GM18508 (cell line): Measurements from ENCODE around the gene UMAD1.

Experiments
- ATAC-seq: cut with Tn5 transposase; IDR thresholded peaks from one replicate; pipeline ENCODE4 v1.9.1; 2021; ENCODE audit warnings: moderate number of reproducible peaks; ENCODE audit not compliant: insufficient read depth, unreplicated experiment

The UMAD1 gene

GRCh38 chr7:7687800-7688199 is 47.2 kb downstream of the UMAD1 start:
- ATAC-seq, result no peak

GRCh38 chr7:7688310-7688709 is 47.8 kb downstream of the UMAD1 start:
- ATAC-seq, result no peak

- ATAC-seq, result no peak
Measured at GRCh38 chr7:7688956-7689355, 48.4 kb downstream of the UMAD1 start.

GRCh38 chr7:7693881-7694280 is 53.3 kb downstream of the UMAD1 start:
- ATAC-seq, result no peak

- no peak for ATAC-seq
Measured at GRCh38 chr7:7694542-7694941, 54.0 kb downstream of the UMAD1 start.

GRCh38 chr7:7695111-7695817 is 54.7 kb downstream of the UMAD1 start:
- ATAC-seq, result no peak

GRCh38 chr7:7696458-7697119 is 56.0 kb downstream of the UMAD1 start:
- ATAC-seq, result no peak

GRCh38 chr7:7698930-7699329 is 58.4 kb downstream of the UMAD1 start:
- no peak for ATAC-seq

GRCh38 chr7:7699380-7699779 is 58.8 kb downstream of the UMAD1 start:
- no peak for ATAC-seq

- no peak for ATAC-seq
Measured at GRCh38 chr7:7699970-7700369, 59.4 kb downstream of the UMAD1 start.

GRCh38 chr7:7701527-7701926 is 61.0 kb downstream of the UMAD1 start:
- no peak for ATAC-seq

- ATAC-seq, result no peak
Measured at GRCh38 chr7:7702826-7703225, 62.3 kb downstream of the UMAD1 start.

GRCh38 chr7:7703427-7703826 is 62.9 kb downstream of the UMAD1 start:
- no peak for ATAC-seq

- no peak for ATAC-seq
Measured at GRCh38 chr7:7704867-7705266, 64.3 kb downstream of the UMAD1 start.

GRCh38 chr7:7705318-7705717 is 64.8 kb downstream of the UMAD1 start:
- ATAC-seq, result no peak

- peak; percentile 34 for ATAC-seq
Measured at GRCh38 chr7:7706101-7706511, 65.6 kb downstream of the UMAD1 start.

- peak; percentile 15 for ATAC-seq
Measured at GRCh38 chr7:7706556-7707172, 66.1 kb downstream of the UMAD1 start.

GRCh38 chr7:7707246-7707645 is 66.7 kb downstream of the UMAD1 start:
- no peak for ATAC-seq

GRCh38 chr7:7707806-7708205 is 67.3 kb downstream of the UMAD1 start:
- no peak for ATAC-seq

GRCh38 chr7:7709291-7709690 is 68.7 kb downstream of the UMAD1 start:
- ATAC-seq, result no peak

GRCh38 chr7:7710469-7710868 is 69.9 kb downstream of the UMAD1 start:
- no peak for ATAC-seq

GRCh38 chr7:7713730-7714129 is 73.2 kb downstream of the UMAD1 start:
- ATAC-seq, result no peak
